Tibial nerve (tissue), 4 donors: ENCODE data around the gene ZNF655. TPM values are rescaled to one million over a fixed set of nuclear protein-coding genes. Genes with fewer than 3 reads are reported as not detected.
A peak's percentile ranks its signal among the peaks of the same experiment; 100 is the strongest.

Source experiments
- DNase-seq, 2 donors: peaks; one replicate each; pipeline ENCODE4 v3.0.0-alpha.2; 2019; ENCODE audit warnings: low spot score in 2 of 2
- H3K27ac ChIP-seq, 4 donors: fragments of 200-600 bp; sonication (generic) in 3 of 4; one replicate each; pipeline ENCODE4 v1.5.1; 2017 to 2019; ENCODE audit warnings: mild to moderate bottlenecking in 1 of 4
- H3K27me3 ChIP-seq, 2 donors: fragments of 200-600 bp; sonication (generic) in 1 of 2; one replicate each; pipeline versions ENCODE4 v1.5.1 to v1.6.0; 2017 to 2019
- H3K36me3 ChIP-seq, 3 donors: fragments of 200-600 bp; sonication (generic); one replicate each; pipeline ENCODE4 v1.5.1; 2018 to 2019
- H3K4me1 ChIP-seq, 4 donors: fragments of 200-600 bp; sonication (generic) in 3 of 4; one replicate each; pipeline ENCODE4 v1.5.1; 2017 to 2019
- H3K4me3 ChIP-seq, 4 donors: fragments of 200-600 bp; sonication (generic) in 3 of 4; one replicate each; pipeline ENCODE4 v1.5.1; 2017 to 2019; ENCODE audit warnings: mild to moderate bottlenecking in 1 of 4, moderate library complexity in 1 of 4
- H3K9me3 ChIP-seq, 4 donors: fragments of 200-600 bp; sonication (generic) in 3 of 4; one replicate each; pipeline ENCODE4 v1.5.1; 2017 to 2019
- EP300 ChIP-seq, 2 donors: sonication (generic); formaldehyde crosslinking; IDR thresholded peaks; one replicate each; pipeline ENCODE4 v1.6.1; 2017; ENCODE audit warnings: antibody characterized with exemption in 2 of 2, mild to moderate bottlenecking in 1 of 2
- POLR2A ChIP-seq, 2 donors: fragments of 450-650 bp; IDR thresholded peaks; one replicate each; pipeline ENCODE4 v1.6.1; 2017; ENCODE audit warnings: antibody characterized with exemption in 2 of 2, mild to moderate bottlenecking in 2 of 2, moderate library complexity in 2 of 2
- WGBS, 2 donors: methylation state at CpG; one replicate each; pipeline ENCODE4 v1.1.5; 2018; 5-methylcytosine and 5-hydroxymethylcytosine counted together
- total RNA-seq, 4 donors: library from RNA; depleted of rRNA; stranded (reverse); fragments of >200 nt; gene quantifications; one replicate each; pipeline ENCODE4 v1.1.0, GENCODE V29; 2016
- TF ChIP-seq, protein P1 (sequence below), 5 experiments: fragments of 200-600 bp in 3 of 5; fragments of 450-650 bp in 2 of 5; sonication (generic) in 3 of 5; IDR thresholded peaks; one replicate each; pipeline ENCODE4 v1.5.1; 2016 to 2019; ENCODE audit warnings: antibody characterized with exemption in 5 of 5, mild to moderate bottlenecking in 3 of 5, moderate library complexity in 2 of 5

The ZNF655 gene
- total RNA-seq, 4 donors from 2014 or later = 90.8 to 140 (median 104) TPM

DNA sequence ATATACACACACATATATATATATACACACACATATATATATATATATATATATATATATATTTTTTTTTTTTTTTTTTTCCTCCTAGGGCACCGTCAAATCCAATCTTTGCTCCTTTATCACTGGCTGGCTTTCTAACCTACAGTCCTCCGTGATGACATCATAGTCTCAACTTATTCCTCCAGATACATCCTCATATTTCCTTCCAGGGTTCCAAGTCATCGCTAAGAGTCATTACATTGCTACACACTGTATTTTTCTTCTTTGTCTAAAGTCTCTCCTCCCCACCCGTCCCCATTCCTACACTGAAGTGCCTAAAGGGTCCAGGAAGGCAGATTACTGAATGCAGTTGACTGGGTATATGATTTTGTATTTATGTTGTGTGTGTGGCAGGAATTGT lies 5.4 kb upstream of the ZNF655 start:
- peaks cover 0 to 51% (median 3%) of the 10 kb centered on the region in 3 donors for H3K36me3 ChIP-seq
- WGBS, 2 donors = 88 to 91% methylated on average over 4 of the region's 4 CpGs
- peaks cover 0 to 43% (median 17%) of the 10 kb centered on the region in 4 donors for H3K4me1 ChIP-seq
- no peak for DNase-seq
- no peaks in the 10 kb centered on the region for H3K27me3 ChIP-seq
- no peak overlapping the region for H3K27ac ChIP-seq
- TF ChIP-seq EP300 (IDR thresholded peaks at IDR 0.05) (no peak), POLR2A (IDR thresholded peaks at IDR 0.05) (no peak)
- TF ChIP-seq, protein P1, sequence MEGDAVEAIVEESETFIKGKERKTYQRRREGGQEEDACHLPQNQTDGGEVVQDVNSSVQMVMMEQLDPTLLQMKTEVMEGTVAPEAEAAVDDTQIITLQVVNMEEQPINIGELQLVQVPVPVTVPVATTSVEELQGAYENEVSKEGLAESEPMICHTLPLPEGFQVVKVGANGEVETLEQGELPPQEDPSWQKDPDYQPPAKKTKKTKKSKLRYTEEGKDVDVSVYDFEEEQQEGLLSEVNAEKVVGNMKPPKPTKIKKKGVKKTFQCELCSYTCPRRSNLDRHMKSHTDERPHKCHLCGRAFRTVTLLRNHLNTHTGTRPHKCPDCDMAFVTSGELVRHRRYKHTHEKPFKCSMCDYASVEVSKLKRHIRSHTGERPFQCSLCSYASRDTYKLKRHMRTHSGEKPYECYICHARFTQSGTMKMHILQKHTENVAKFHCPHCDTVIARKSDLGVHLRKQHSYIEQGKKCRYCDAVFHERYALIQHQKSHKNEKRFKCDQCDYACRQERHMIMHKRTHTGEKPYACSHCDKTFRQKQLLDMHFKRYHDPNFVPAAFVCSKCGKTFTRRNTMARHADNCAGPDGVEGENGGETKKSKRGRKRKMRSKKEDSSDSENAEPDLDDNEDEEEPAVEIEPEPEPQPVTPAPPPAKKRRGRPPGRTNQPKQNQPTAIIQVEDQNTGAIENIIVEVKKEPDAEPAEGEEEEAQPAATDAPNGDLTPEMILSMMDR (IDR thresholded peaks at IDR 0.05) = no peak
- peaks cover 0 to 7% (median 0%) of the 10 kb centered on the region in 4 donors for H3K9me3 ChIP-seq
- no peak overlapping the region for H3K4me3 ChIP-seq

DNA sequence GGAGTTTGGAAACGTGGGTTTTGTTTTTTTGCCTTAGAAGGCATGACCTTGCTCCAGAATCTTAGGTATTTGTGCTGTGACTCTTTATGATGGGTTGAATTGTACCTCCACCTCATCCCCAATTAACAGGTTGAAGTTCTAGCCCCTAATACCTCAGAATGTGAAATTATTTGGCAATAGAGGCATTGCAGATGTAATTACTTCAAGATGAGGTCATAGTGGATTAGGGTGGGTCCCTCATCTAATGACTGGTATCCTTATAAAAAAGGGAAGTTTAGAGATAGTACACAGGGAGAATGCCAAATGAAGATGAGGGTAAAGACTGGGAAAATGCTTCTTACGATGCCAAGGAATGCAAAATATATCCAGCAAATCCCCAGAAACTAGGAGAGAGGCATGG lies 3.5 kb upstream of the ZNF655 start:
- DNase-seq = no peak
- WGBS, 2 donors = 64 to 66% methylated on average over 2 of the region's 2 CpGs
- Histone ChIP-seq H3K27me3 (no peaks in the 10 kb centered on the region), H3K9me3 (no peaks in the 10 kb centered on the region), H3K4me1 (peaks cover 0 to 51% (median 23%) of the 10 kb centered on the region in 4 donors), H3K36me3 (peaks cover 0 to 34% (median 0%) of the 10 kb centered on the region in 3 donors), H3K27ac (no peak overlapping the region), H3K4me3 (no peak overlapping the region)
- TF ChIP-seq, protein P1 (IDR thresholded peaks at IDR 0.05) = no peak
- no peak for TF ChIP-seq POLR2A (IDR thresholded peaks at IDR 0.05)
- no peak for TF ChIP-seq EP300 (IDR thresholded peaks at IDR 0.05)

GRCh38 chr7:99557196-99557607 lies 1.2 kb upstream of the ZNF655 start:
- Histone ChIP-seq H3K36me3 (peaks cover 3 to 49% (median 7%) of the 10 kb centered on the region in 3 donors), H3K27ac (peak overlapping the region in 3 of 4 donors; percentile 96 to 98 (median 97))

DNA sequence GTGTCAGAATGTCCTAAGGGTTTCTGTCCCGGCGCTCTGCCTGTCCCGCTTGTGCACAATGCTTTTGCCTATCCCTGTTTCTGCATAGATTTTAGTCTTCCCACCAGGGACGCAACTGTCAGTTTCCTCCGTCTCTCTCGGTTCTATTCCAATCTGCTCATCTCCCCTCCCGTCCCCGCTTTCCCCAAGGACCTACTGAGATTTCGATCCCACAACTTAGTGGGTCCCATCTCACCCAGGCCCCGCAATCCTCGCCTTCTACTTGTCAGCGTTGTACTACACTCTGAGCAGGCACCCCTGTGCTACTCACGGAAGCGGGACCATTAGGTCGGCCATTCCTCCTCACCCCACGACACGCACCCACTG lies 519 bp upstream of the ZNF655 start:
- no peaks in the 10 kb centered on the region for H3K27me3 ChIP-seq
- H3K4me1 ChIP-seq = peaks cover 0 to 63% (median 20%) of the 10 kb centered on the region in 4 donors
- peaks cover 3 to 56% (median 7%) of the 10 kb centered on the region in 3 donors for H3K36me3 ChIP-seq
- peak overlapping the region; percentile 91 to 98 (median 96) for H3K27ac ChIP-seq
- DNase-seq = no peak
- H3K9me3 ChIP-seq = no peaks in the 10 kb centered on the region
- WGBS, 2 donors = 2 to 3% methylated on average over 17 of the region's 17 CpGs
- TF ChIP-seq EP300 (IDR thresholded peaks at IDR 0.05) (no peak), POLR2A (IDR thresholded peaks at IDR 0.05) (no peak)
- TF ChIP-seq, protein P1 (IDR thresholded peaks at IDR 0.05) = no peak
- peak overlapping the region; percentile 82 to 98 (median 92) for H3K4me3 ChIP-seq

More at GRCh38 chr7:99557196-99557607, 1.2 kb upstream of the ZNF655 start:
- no peaks in the 10 kb centered on the region for H3K27me3 ChIP-seq
- H3K9me3 ChIP-seq = no peaks in the 10 kb centered on the region
- no peak for DNase-seq
- peaks cover 0 to 61% (median 23%) of the 10 kb centered on the region in 4 donors for H3K4me1 ChIP-seq
- H3K4me3 ChIP-seq = peak overlapping the region; percentile 82 to 98 (median 92)
- TF ChIP-seq, protein P1 (IDR thresholded peaks at IDR 0.05) = no peak
- no peak for TF ChIP-seq POLR2A (IDR thresholded peaks at IDR 0.05)
- TF ChIP-seq EP300 (IDR thresholded peaks at IDR 0.05) = no peak
- WGBS, 2 donors = 66 to 71% methylated on average over 4 of the region's 4 CpGs

GRCh38 chr7:99559175-99559915 lies 903 bp downstream of the ZNF655 start:
- WGBS, 2 donors = 24 to 25% methylated on average over 31 of the region's 31 CpGs
- Histone ChIP-seq H3K4me1 (peaks cover 0 to 65% (median 20%) of the 10 kb centered on the region in 4 donors), H3K27me3 (no peaks in the 10 kb centered on the region), H3K36me3 (peaks cover 5 to 67% (median 14%) of the 10 kb centered on the region in 3 donors), H3K27ac (peak overlapping the region; percentile 91 to 98 (median 96)), H3K4me3 (peak overlapping the region; percentile 82 to 98 (median 92)), H3K9me3 (no peaks in the 10 kb centered on the region)
- TF ChIP-seq EP300 (IDR thresholded peaks at IDR 0.05) = no peak
- TF ChIP-seq POLR2A (IDR thresholded peaks at IDR 0.05) = no peak
- TF ChIP-seq, protein P1 (IDR thresholded peaks at IDR 0.05) = no peak
- no peak for DNase-seq
